Measurements from ENCODE around the gene OR51F2. TPM values are rescaled to one million over a fixed set of nuclear protein-coding genes. Genes with fewer than 3 reads are reported as not detected.
"Not testable (repeated sequence)": the region's sequence is repeated elsewhere in the genome, so short reads cannot be mapped to it uniquely, and the experiment has no call there.

OR51F2 gene, protein sequence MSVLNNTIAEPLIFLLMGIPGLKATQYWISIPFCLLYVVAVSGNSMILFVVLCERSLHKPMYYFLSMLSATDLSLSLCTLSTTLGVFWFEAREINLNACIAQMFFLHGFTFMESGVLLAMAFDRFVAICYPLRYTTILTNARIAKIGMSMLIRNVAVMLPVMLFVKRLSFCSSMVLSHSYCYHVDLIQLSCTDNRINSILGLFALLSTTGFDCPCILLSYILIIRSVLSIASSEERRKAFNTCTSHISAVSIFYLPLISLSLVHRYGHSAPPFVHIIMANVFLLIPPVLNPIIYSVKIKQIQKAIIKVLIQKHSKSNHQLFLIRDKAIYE
- total RNA-seq = not detected

DNA sequence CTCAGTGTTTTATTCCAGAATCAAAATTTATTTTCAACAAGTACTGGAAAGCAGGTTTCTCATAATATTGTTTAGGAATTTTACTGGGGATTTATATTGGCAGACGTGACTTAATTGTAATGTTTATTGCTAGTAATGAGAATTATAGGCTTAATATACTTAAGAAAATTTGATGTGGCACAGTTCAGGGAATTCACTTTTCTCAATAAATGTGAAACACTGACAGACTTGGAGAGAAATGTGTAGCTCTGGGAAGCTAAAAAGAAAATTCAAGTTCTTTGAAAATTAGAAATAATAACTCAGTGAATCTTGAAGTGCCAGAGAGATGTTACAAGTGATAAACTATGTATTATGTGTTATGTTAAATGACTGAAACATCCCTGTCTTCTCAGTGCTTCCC is at the start of gene OR51F2:
TSS of gene OR51F2 (plus strand) at position 301 of the 400 bp plus-strand sequence. CDS start 101 bp downstream, outside the sequence.
- intact Hi-C loops (cut with DNase I) = no loop called here
- Histone ChIP-seq H3K4me3 (no peak within 1 kb of the TSS), H3K36me3 (no peaks in the 10 kb centered on the region), H3K4me1 (no peaks in the 10 kb centered on the region), H3K27ac (no peak within 1 kb of the TSS), H3K27me3 (no peaks in the 10 kb centered on the region), H3K9me3 (no peaks in the 10 kb centered on the region)
- DNase-seq (ENCODE audit: extremely low spot score in 2 of 2) = no peak
- TF ChIP-seq, protein P1, sequence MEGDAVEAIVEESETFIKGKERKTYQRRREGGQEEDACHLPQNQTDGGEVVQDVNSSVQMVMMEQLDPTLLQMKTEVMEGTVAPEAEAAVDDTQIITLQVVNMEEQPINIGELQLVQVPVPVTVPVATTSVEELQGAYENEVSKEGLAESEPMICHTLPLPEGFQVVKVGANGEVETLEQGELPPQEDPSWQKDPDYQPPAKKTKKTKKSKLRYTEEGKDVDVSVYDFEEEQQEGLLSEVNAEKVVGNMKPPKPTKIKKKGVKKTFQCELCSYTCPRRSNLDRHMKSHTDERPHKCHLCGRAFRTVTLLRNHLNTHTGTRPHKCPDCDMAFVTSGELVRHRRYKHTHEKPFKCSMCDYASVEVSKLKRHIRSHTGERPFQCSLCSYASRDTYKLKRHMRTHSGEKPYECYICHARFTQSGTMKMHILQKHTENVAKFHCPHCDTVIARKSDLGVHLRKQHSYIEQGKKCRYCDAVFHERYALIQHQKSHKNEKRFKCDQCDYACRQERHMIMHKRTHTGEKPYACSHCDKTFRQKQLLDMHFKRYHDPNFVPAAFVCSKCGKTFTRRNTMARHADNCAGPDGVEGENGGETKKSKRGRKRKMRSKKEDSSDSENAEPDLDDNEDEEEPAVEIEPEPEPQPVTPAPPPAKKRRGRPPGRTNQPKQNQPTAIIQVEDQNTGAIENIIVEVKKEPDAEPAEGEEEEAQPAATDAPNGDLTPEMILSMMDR (IDR thresholded peaks at IDR 0.05) = no peak
- TF ChIP-seq POLR2A (IDR thresholded peaks at IDR 0.05) (no peak), POLR2AphosphoS5 (IDR thresholded peaks at IDR 0.05; ENCODE audit: insufficient read depth in 1 of 2, low read depth in 1 of 2) (no peak)

DNA sequence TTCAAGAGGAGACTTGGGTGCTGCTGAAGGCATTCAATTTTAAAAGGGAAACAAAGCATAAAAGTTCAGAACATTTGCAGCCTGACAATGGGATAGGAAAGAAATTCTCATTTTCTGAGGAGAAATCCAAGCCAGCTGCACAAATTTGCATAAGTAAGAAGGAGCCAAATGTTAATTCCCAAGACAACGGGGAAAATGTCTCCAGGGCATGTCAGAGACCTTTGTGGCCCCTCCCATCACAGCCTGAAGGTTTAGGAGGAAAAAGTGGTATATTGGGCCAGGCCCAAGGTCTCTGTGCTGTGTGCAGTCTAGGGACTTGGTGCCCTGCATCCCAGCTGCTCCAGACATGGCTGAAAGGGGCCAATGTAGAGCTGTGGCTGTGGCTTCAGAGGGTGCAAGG is 38.7 kb upstream of the OR51F2 start:
- no peak for TF ChIP-seq POLR2A (IDR thresholded peaks at IDR 0.05)
- TF ChIP-seq, protein P1 (IDR thresholded peaks at IDR 0.05) = no peak
- no peak for TF ChIP-seq POLR2AphosphoS5 (IDR thresholded peaks at IDR 0.05; ENCODE audit: insufficient read depth in 1 of 2, low read depth in 1 of 2)
- Histone ChIP-seq H3K4me3 (no peak overlapping the region), H3K27me3 (no peaks in the 10 kb centered on the region), H3K4me1 (no peaks in the 10 kb centered on the region), H3K9me3 (no peaks in the 10 kb centered on the region), H3K27ac (no peak overlapping the region), H3K36me3 (no peaks in the 10 kb centered on the region)
- intact Hi-C loops (cut with DNase I) = no loop called here
- DNase-seq (ENCODE audit: extremely low spot score in 2 of 2) = no peak

DNA sequence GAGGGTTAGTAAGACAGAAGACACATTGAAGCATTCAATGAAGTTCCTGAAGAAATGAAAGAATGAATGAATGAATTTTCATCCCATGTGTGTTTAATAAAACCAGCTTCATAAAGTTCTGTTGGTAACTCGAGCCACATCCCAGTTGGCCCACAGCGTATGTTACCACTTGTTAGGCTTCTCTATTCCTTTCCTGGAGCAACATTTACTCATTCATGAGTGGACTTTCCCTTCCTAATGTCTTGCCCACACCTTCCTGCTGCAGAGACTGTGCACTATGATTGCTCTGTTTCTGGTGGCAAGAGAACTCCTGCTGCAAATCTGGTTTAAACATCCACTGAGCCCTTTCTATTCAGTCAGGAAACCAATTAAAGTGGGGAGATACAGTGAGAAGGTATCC is 23.9 kb upstream of the OR51F2 start:
- intact Hi-C loops (cut with DNase I) = no loop called here
- no peak overlapping the region for H3K4me3 ChIP-seq
- no peaks in the 10 kb centered on the region for H3K27me3 ChIP-seq
- no peaks in the 10 kb centered on the region for H3K4me1 ChIP-seq
- TF ChIP-seq POLR2AphosphoS5 (IDR thresholded peaks at IDR 0.05; ENCODE audit: insufficient read depth in 1 of 2, low read depth in 1 of 2) = no peak
- TF ChIP-seq POLR2A (IDR thresholded peaks at IDR 0.05) = no peak
- TF ChIP-seq, protein P1 (IDR thresholded peaks at IDR 0.05) = no peak
- H3K36me3 ChIP-seq = no peaks in the 10 kb centered on the region
- H3K27ac ChIP-seq = no peak overlapping the region
- DNase-seq (ENCODE audit: extremely low spot score in 2 of 2) = no peak
- no peaks in the 10 kb centered on the region for H3K9me3 ChIP-seq

DNA sequence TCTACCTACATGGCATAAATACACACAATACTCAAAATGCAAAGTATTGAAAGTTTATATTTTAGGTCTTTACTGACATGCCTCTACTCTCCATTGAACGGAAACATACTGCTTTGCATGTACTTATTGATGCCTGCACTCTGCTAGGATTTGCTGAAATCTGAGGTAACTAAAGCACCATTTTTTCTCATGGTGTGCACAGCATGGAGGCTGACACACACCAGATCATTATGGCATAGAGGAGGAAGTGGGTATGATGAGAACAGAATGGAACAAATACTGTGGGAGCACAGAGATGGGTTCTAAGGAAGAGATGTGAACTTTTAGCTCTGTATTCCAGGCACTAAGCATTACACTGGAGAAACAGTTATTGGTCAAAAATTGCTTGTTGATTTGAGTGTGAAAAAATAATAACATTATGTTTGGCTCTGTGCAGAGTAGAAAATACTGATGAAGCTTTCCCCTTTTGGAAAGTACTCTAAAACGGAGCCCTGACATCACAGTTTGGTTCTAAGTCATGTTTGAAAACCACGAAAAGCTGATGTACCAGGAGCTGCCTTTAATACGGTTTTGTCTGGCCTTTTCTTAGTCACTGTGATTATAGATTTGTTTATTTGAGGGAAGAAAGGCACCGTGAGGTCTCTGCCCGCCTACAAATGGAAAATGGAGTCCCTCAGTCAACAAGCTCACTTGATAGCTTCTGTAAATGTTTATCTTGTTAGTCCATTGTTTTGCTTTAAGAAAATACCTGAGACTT is 22.5 kb upstream of the OR51F2 start:
- TF ChIP-seq POLR2A (IDR thresholded peaks at IDR 0.05) = no peak
- no peak for TF ChIP-seq POLR2AphosphoS5 (IDR thresholded peaks at IDR 0.05; ENCODE audit: insufficient read depth in 1 of 2, low read depth in 1 of 2)
- TF ChIP-seq, protein P1 (IDR thresholded peaks at IDR 0.05) = no peak
- Histone ChIP-seq H3K9me3 (no peaks in the 10 kb centered on the region), H3K27me3 (no peaks in the 10 kb centered on the region), H3K4me1 (no peaks in the 10 kb centered on the region), H3K36me3 (no peaks in the 10 kb centered on the region), H3K27ac (no peak overlapping the region), H3K4me3 (no peak overlapping the region)
- intact Hi-C loops (cut with DNase I) = no loop called here
- no peak for DNase-seq (ENCODE audit: extremely low spot score in 2 of 2)

DNA sequence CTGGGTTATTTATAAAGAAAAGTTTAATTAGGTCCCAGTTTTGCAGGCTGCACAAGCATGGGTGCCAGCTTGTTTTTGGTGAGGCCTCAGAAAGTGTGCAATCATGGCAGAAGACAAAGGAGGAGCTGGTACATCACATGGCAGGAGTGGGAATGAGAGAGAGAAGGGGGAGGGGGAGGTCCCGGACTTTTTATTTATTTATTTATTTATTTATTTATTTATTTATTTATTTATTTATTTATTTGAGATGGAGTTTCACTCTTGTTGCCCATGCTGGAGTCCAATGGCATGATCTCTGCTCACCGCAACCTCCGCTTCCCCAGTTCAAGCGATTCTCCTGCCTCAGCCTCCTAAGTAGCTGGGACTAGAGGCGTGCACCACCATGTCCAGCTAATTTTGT is 19.8 kb upstream of the OR51F2 start:
- DNase-seq (ENCODE audit: extremely low spot score in 2 of 2); H3K4me3 ChIP-seq; H3K27me3 ChIP-seq; H3K4me1 ChIP-seq; H3K27ac ChIP-seq; H3K36me3 ChIP-seq; intact Hi-C loops (cut with DNase I); H3K9me3 ChIP-seq: not testable (repeated sequence)

All from vagina (tissue), 2 donors.